Neural cell (in vitro differentiated cells): Measurements from ENCODE around the gene ANK2.

Experiments used
- CTCF ChIP-seq: fragments of 450-650 bp; IDR thresholded peaks from 2 replicates; pipeline ENCODE4 v1.5.1; 2014; ENCODE audit warnings: antibody characterized with exemption, mild to moderate bottlenecking, moderate library complexity; ENCODE audit not compliant: poor library complexity, severe bottlenecking
- EP300 ChIP-seq: fragments of 450-650 bp; conservative IDR thresholded peaks from 2 replicates; pipeline ENCODE4 v1.6.1; 2014; ENCODE audit warnings: antibody characterized with exemption, mild to moderate bottlenecking, moderate library complexity; ENCODE audit not compliant: poor library complexity, severe bottlenecking

GRCh38 chr4:113144091-113144490 is 94.6 kb downstream of the ANK2 start:
- TF ChIP-seq CTCF (no peak), EP300 (no peak)
